PFSK-1 (cell line): ENCODE data around the gene PDE2A.

Experiments used
- FOXP2 ChIP-seq: optimal IDR thresholded peaks from 2 replicates; pipeline ENCODE3; 2011; ENCODE audit warnings: borderline replicate concordance, control low read depth, inconsistent platforms; ENCODE audit not compliant: insufficient read depth; ENCODE audit errors: extremely low read length, extremely low read depth
- POLR2AphosphoS5 ChIP-seq: IDR thresholded peaks from 2 replicates; pipeline ENCODE4 v1.6.1; 2012; ENCODE audit warnings: low read depth, mild to moderate bottlenecking, control low read depth, low read length, moderate library complexity
- REST ChIP-seq, 2 experiments: IDR thresholded peaks; 2 replicates each; pipeline versions ENCODE4 v1.6.1 to v1.8.0; 2011 to 2012; ENCODE audit warnings: low read depth in 2 of 2, low read length in 2 of 2, control low read depth in 1 of 2, inconsistent platforms in 1 of 2, mild to moderate bottlenecking in 1 of 2, moderate library complexity in 1 of 2; ENCODE audit not compliant: insufficient read depth in 1 of 2
- SIN3A ChIP-seq: IDR thresholded peaks from 2 replicates; pipeline ENCODE4 v1.6.1; 2012; ENCODE audit warnings: mild to moderate bottlenecking, low read length, moderate library complexity, borderline replicate concordance; ENCODE audit not compliant: insufficient read depth
- TAF1 ChIP-seq: IDR thresholded peaks from 2 replicates; pipeline ENCODE4 v1.6.1; 2012; ENCODE audit warnings: low read length, control low read depth, borderline replicate concordance; ENCODE audit not compliant: insufficient read depth

DNA sequence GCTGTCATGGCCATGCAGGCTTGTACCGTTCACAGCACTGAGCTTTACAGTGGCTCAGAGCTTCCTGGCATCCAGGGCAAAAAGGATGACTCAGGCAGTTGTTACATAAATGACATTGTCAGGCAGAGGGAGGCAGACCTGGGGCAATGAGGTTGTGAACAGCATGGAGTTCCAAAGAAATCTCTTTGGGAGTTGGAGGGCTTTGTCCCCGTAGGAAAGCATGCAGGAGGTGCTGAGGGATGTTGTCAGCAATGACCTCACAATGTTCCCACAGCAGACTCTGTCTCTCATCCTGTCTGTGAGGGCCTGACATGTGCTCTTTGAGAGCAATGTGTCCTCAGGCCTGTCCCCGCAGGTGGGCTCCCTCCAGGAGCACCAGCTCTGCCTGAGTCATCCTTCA is 25.9 kb upstream of the PDE2A start:
- no peak for TF ChIP-seq SIN3A
- no peak for TF ChIP-seq POLR2AphosphoS5
- TF ChIP-seq TAF1 = no peak
- no peak for TF ChIP-seq FOXP2
- TF ChIP-seq REST (IDR thresholded peaks at IDR 0.05; ENCODE audit: insufficient read depth in 1 of 2, low read depth in 2 of 2, low read length in 2 of 2) = no peak
